ENCODE results near the gene GPT2. TPM values are rescaled to one million over a fixed set of nuclear protein-coding genes. Genes with fewer than 3 reads are reported as not detected.
A peak's percentile ranks its signal among the peaks of the same experiment; 100 is the strongest.

The GPT2 gene
- polyA plus RNA-seq, 3 donors = 0.98 to 1.5 (median 1.4) TPM

- no peaks in the 10 kb centered on the region for H4K20me1 ChIP-seq (ENCODE audit: insufficient read depth, low read length)
- no peak overlapping the region for H3K4me3 Mint-ChIP-seq
- TF ChIP-seq CTCF (IDR thresholded peaks at IDR 0.05) = no peak
- no peak overlapping the region for H2AFZ ChIP-seq (ENCODE audit: insufficient read depth, low read depth, low read length, poor library complexity, severe bottlenecking)
- 97% methylated on average over 19 of the region's 19 CpGs for WGBS (ENCODE audit: insufficient coverage)
- H3K36me3 Mint-ChIP-seq = peaks cover 33 to 52% of the 10 kb centered on the region in 2 donors
- peaks cover 16% of the 10 kb centered on the region for H3K4me1 Mint-ChIP-seq
- no peaks in the 10 kb centered on the region for H3K9me3 Mint-ChIP-seq
- H3K4me2 ChIP-seq (replicated peaks; ENCODE audit: extremely low read depth, low read length, poor library complexity, severe bottlenecking) = no peak overlapping the region
- no peak overlapping the region for H3K27ac ChIP-seq (ENCODE audit: low read depth in 1 of 2, low read length in 2 of 2)
- H3K27me3 ChIP-seq (ENCODE audit: control insufficient read depth in 2 of 2, insufficient read depth in 2 of 2, low read length in 2 of 2) = no peaks in the 10 kb centered on the region
- no peak overlapping the region for H3K9ac ChIP-seq (ENCODE audit: insufficient read depth, low read length, poor library complexity, severe bottlenecking)
- peaks cover 4 to 6% of the 10 kb centered on the region in 2 donors for H3K4me1 ChIP-seq (ENCODE audit: control insufficient read depth in 1 of 2, insufficient read depth in 2 of 2, low read length in 2 of 2)
- peak overlapping the region in 2 of 7 donors; percentile 72 to 74 for H3K27ac Mint-ChIP-seq
- peaks cover 14 to 46% of the 10 kb centered on the region in 2 donors for H3K36me3 ChIP-seq (replicated peaks in 1 of 2; ENCODE audit: control insufficient read depth in 1 of 2, insufficient read depth in 2 of 2, low read length in 2 of 2)
- H3K79me2 ChIP-seq (ENCODE audit: insufficient read depth, low read length) = no peaks in the 10 kb centered on the region
- no peaks in the 10 kb centered on the region for H3K9me3 ChIP-seq (replicated peaks in 1 of 2; ENCODE audit: control insufficient read depth in 1 of 2, insufficient read depth in 1 of 2, low read length in 2 of 2)
- intact Hi-C loops (cut with micrococcal nuclease) = no loop called here
- DNase-seq = no peak
- no peaks in the 10 kb centered on the region for H3K27me3 Mint-ChIP-seq (ENCODE audit: low read depth in 3 of 3)
- H3K4me3 ChIP-seq (replicated peaks in 1 of 3; ENCODE audit: low read depth in 2 of 3, low read length in 3 of 3) = no peak overlapping the region
Measured at GRCh38 chr16:46923513-46924295, 39.5 kb downstream of the GPT2 start.

- H3K36me3 Mint-ChIP-seq = peaks cover 37 to 52% of the 10 kb centered on the region in 2 donors
- no peak for TF ChIP-seq CTCF (IDR thresholded peaks at IDR 0.05)
- Histone ChIP-seq H3K27ac (ENCODE audit: low read depth in 1 of 2, low read length in 2 of 2) (no peak overlapping the region), H3K27me3 (ENCODE audit: control insufficient read depth in 2 of 2, insufficient read depth in 2 of 2, low read length in 2 of 2) (no peaks in the 10 kb centered on the region), H3K79me2 (ENCODE audit: insufficient read depth, low read length) (no peaks in the 10 kb centered on the region), H3K9ac (ENCODE audit: insufficient read depth, low read length, poor library complexity, severe bottlenecking) (no peak overlapping the region), H3K4me2 (replicated peaks; ENCODE audit: extremely low read depth, low read length, poor library complexity, severe bottlenecking) (no peak overlapping the region), H3K4me3 (replicated peaks in 1 of 3; ENCODE audit: low read depth in 2 of 3, low read length in 3 of 3) (no peak overlapping the region), H2AFZ (ENCODE audit: insufficient read depth, low read depth, low read length, poor library complexity, severe bottlenecking) (no peak overlapping the region), H4K20me1 (ENCODE audit: insufficient read depth, low read length) (no peaks in the 10 kb centered on the region), H3K9me3 (replicated peaks in 1 of 2; ENCODE audit: control insufficient read depth in 1 of 2, insufficient read depth in 1 of 2, low read length in 2 of 2) (no peaks in the 10 kb centered on the region), H3K4me1 (ENCODE audit: control insufficient read depth in 1 of 2, insufficient read depth in 2 of 2, low read length in 2 of 2) (no peaks in the 10 kb centered on the region), H3K36me3 (replicated peaks in 1 of 2; ENCODE audit: control insufficient read depth in 1 of 2, insufficient read depth in 2 of 2, low read length in 2 of 2) (peaks cover 14 to 46% of the 10 kb centered on the region in 2 donors)
- intact Hi-C loops (cut with micrococcal nuclease) = no loop called here
- WGBS (ENCODE audit: insufficient coverage) = 94% methylated on average over 6 of the region's 6 CpGs
- peaks cover 9% of the 10 kb centered on the region for H3K4me1 Mint-ChIP-seq
- H3K9me3 Mint-ChIP-seq = no peaks in the 10 kb centered on the region
- H3K27me3 Mint-ChIP-seq (ENCODE audit: low read depth in 3 of 3) = no peaks in the 10 kb centered on the region
- peak overlapping the region in 1 of 7 donors; percentile 74 for H3K27ac Mint-ChIP-seq
- H3K4me3 Mint-ChIP-seq = no peak overlapping the region
- DNase-seq = no peak
Measured at GRCh38 chr16:46924402-46924801, 40.2 kb downstream of the GPT2 start.
